Esophagus muscularis mucosa (tissue), 4 donors: ENCODE data around the gene CLDN9. TPM values are rescaled to one million over a fixed set of nuclear protein-coding genes. Genes with fewer than 3 reads are reported as not detected.

ENCODE experiments used
- DNase-seq: peaks from one replicate; pipeline ENCODE4 v3.0.0-alpha.2; 2017; ENCODE audit errors: extremely low spot score
- H3K27ac ChIP-seq, 4 donors: fragments of 200-600 bp; sonication (generic); replicated peaks in 1 of 4; 1 replicate in 3 of 4; 2 replicates in 1 of 4; pipeline ENCODE4 v1.5.1; 2016 to 2019; ENCODE audit warnings: mild to moderate bottlenecking in 1 of 4
- H3K27me3 ChIP-seq, 4 donors: fragments of 200-600 bp; sonication (generic); one replicate each; pipeline versions ENCODE4 v1.5.1 to v1.6.0; 2016 to 2019
- H3K36me3 ChIP-seq, 4 donors: fragments of 200-600 bp; sonication (generic); one replicate each; pipeline ENCODE4 v1.5.1; 2016 to 2019
- H3K4me1 ChIP-seq, 4 donors: fragments of 200-600 bp; sonication (generic); one replicate each; pipeline ENCODE4 v1.5.1; 2016 to 2019
- H3K4me3 ChIP-seq, 4 donors: fragments of 200-600 bp; sonication (generic); 1 replicate in 2 of 4; 2 replicates in 2 of 4; pipeline ENCODE4 v1.5.1; 2016 to 2019; ENCODE audit warnings: mild to moderate bottlenecking in 4 of 4, moderate library complexity in 1 of 4
- H3K9me3 ChIP-seq, 4 donors: fragments of 200-600 bp; sonication (generic); 1 replicate in 3 of 4; 2 replicates in 1 of 4; pipeline ENCODE4 v1.5.1; 2016 to 2019
- EP300 ChIP-seq: sonication (generic); formaldehyde crosslinking; IDR thresholded peaks from one replicate; pipeline ENCODE4 v1.6.1; 2017; ENCODE audit warnings: antibody characterized with exemption
- POLR2A ChIP-seq: fragments of 450-650 bp; IDR thresholded peaks from one replicate; pipeline ENCODE4 v1.6.1; 2017; ENCODE audit warnings: antibody characterized with exemption, moderate library complexity, mild to moderate bottlenecking, low read depth
- POLR2AphosphoS5 ChIP-seq, 2 donors: sonication (generic); formaldehyde crosslinking; IDR thresholded peaks; one replicate each; pipeline ENCODE4 v1.6.1; 2017; ENCODE audit warnings: antibody characterized with exemption in 2 of 2
- WGBS: methylation state at CpG from one replicate; pipeline ENCODE4 v1.1.5; 2018; 5-methylcytosine and 5-hydroxymethylcytosine counted together
- intact Hi-C: fragments of 100-400 bp; cut with DNase I; formaldehyde crosslinking; loops from one replicate; pipeline ENCODE4 v1.15.1; 2023
- total RNA-seq, 4 donors: library from RNA; depleted of rRNA; stranded (reverse); fragments of >200 nt; gene quantifications; one replicate each; pipeline versions ENCODE4 v1.1.0 to v1.2.1, GENCODE V29; 2016
- TF ChIP-seq, protein P1 (sequence below), 3 experiments: fragments of 200-600 bp in 2 of 3; fragments of 450-650 bp in 1 of 3; sonication (generic) in 2 of 3; IDR thresholded peaks; one replicate each; pipeline ENCODE4 v1.5.1; 2017 to 2019; ENCODE audit warnings: antibody characterized with exemption in 3 of 3, mild to moderate bottlenecking in 2 of 3, moderate library complexity in 1 of 3

CLDN9 gene
- total RNA-seq, 4 donors from 2014 or later, result 0.17 to 0.42 (median 0.32) TPM; not detected in 1

DNA sequence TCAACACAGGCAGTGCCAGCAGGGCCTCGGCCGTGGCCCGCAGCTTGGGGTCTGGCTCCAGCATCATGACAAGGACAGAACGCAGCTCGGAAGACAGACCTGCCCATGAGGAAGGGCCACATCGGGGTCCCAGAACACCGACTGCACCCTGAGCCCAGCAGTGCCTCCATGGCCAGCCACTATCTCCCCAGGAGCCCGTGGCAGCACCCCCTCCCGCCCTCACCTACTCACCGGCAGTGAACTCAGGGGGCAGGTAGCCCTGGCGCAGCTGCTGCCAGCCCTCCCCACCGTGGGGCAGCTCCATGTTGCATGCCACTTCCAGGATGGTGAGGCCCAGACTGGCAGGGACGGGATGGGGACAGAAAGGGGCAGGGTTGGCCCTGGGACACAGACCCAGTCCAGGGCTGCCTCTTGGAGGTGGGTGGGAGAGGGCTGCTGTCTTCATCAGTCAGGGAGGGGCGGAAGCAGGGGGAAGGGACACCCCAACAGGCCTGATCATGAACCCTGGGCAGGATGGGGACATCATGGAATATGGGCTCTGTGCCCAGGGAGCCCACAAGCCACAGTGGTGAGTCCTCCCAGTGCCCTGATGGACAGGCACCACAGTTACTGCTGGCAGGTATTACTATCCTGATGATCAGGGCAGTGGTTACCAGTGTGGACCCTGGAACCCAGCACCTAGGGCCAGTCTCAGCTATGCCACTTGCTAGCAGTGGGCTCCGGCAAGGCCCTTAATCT lies 38.2 kb upstream of the CLDN9 start:
- Histone ChIP-seq H3K27ac (no peak overlapping the region), H3K9me3 (no peaks in the 10 kb centered on the region), H3K27me3 (peaks cover 0 to 46% (median 2%) of the 10 kb centered on the region in 4 donors), H3K36me3 (no peaks in the 10 kb centered on the region), H3K4me3 (no peak overlapping the region), H3K4me1 (peaks cover 10 to 14% (median 13%) of the 10 kb centered on the region in 4 donors)
- WGBS, result 90% methylated on average over 10 of the region's 15 CpGs
- TF ChIP-seq EP300 (no peak), POLR2AphosphoS5 (IDR thresholded peaks at IDR 0.05) (no peak), POLR2A (no peak)
- TF ChIP-seq, protein P1, sequence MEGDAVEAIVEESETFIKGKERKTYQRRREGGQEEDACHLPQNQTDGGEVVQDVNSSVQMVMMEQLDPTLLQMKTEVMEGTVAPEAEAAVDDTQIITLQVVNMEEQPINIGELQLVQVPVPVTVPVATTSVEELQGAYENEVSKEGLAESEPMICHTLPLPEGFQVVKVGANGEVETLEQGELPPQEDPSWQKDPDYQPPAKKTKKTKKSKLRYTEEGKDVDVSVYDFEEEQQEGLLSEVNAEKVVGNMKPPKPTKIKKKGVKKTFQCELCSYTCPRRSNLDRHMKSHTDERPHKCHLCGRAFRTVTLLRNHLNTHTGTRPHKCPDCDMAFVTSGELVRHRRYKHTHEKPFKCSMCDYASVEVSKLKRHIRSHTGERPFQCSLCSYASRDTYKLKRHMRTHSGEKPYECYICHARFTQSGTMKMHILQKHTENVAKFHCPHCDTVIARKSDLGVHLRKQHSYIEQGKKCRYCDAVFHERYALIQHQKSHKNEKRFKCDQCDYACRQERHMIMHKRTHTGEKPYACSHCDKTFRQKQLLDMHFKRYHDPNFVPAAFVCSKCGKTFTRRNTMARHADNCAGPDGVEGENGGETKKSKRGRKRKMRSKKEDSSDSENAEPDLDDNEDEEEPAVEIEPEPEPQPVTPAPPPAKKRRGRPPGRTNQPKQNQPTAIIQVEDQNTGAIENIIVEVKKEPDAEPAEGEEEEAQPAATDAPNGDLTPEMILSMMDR (IDR thresholded peaks at IDR 0.05), result no peak
- intact Hi-C loops, result no loop called here
- no peak for DNase-seq

DNA sequence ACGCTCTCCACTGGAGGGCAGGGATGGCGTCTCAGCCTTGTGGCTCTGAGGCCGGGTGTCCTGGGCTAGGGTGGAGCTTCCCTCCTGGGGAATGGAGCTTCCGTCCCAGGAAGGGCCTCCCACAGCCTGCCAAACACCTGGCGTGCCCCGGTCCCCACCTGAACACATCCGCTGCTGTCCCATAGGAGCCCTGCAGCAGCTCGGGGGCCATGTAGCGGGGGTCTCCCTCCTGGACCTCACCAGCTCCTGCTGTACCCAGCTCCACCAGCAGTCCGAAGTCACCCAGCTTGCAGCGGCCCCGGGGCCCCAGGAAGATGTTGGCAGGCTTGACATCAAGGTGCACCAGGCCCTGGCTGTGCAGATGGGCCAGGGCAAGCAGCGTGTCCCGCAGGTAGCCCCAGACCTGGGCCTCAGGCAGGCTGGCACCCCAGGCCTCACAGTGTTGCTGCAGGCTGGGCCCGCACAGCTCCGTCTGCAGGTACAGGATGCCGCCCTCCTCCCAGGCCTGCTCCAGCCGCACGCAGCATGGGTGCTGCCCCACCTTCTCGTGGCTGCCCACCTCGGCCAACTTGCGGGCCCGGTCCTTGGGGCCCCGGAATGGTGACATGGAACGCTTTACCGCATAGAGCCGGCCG lies 37.4 kb upstream of the CLDN9 start:
- no peak for TF ChIP-seq POLR2A
- TF ChIP-seq POLR2AphosphoS5 (IDR thresholded peaks at IDR 0.05), result no peak
- TF ChIP-seq EP300, result no peak
- TF ChIP-seq, protein P1 (IDR thresholded peaks at IDR 0.05), result no peak
- Histone ChIP-seq H3K27ac (no peak overlapping the region), H3K4me1 (peaks cover 10 to 14% (median 13%) of the 10 kb centered on the region in 4 donors), H3K27me3 (peaks cover 0 to 54% (median 4%) of the 10 kb centered on the region in 4 donors), H3K9me3 (no peaks in the 10 kb centered on the region), H3K4me3 (no peak overlapping the region), H3K36me3 (no peaks in the 10 kb centered on the region)
- DNase-seq, result no peak
- intact Hi-C loops, result no loop called here
- 97% methylated on average over 5 of the region's 28 CpGs for WGBS

DNA sequence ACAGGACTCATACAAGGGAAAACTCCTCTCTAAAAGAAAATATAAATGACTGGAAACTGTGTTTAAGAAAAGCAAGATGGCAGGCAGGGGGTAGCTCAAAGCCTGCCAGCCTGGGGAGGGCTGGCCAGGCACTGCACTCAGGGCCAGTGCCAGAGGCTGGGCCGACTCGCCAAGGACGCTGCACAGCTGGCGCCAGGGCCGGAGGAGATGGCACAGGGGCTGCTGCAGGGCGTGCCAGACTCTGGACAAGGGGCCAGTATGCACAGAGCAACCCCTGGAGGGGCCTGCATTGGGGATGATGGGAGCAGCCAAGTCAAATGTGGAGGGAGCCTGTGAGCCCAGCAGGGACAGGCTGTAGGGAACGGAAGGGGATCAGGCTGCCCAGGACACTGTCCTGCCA lies 36.5 kb upstream of the CLDN9 start:
- intact Hi-C loops, result no loop called here
- Histone ChIP-seq H3K27ac (no peak overlapping the region), H3K36me3 (no peaks in the 10 kb centered on the region), H3K4me1 (peaks cover 12 to 16% (median 16%) of the 10 kb centered on the region in 4 donors), H3K27me3 (peaks cover 0 to 54% (median 4%) of the 10 kb centered on the region in 4 donors), H3K4me3 (no peak overlapping the region), H3K9me3 (no peaks in the 10 kb centered on the region)
- DNase-seq, result no peak
- WGBS, result 97% methylated on average over 7 of the region's 7 CpGs
- TF ChIP-seq POLR2AphosphoS5 (IDR thresholded peaks at IDR 0.05) (no peak), EP300 (no peak)

DNA sequence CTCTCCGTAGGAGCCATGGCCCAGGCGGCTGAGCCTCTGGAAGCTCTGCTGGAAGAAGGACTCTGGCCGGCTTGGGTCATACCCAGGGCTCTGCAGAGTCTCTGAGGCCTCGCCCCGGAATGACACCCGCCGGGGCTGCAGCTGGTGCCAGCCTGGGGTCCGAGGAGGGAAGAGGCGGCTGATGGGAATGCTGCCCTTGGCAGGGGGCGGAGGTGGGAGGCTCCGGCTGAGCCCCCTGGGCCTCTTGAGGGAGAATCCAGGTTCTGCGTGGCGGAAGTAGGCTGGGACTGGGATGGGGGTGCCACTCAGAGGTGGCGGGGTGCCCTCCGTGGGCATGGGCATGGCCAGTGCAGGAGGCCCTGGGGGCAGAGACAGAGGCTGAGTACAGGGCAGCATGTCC lies 36.0 kb upstream of the CLDN9 start:
- no peak for DNase-seq

DNA sequence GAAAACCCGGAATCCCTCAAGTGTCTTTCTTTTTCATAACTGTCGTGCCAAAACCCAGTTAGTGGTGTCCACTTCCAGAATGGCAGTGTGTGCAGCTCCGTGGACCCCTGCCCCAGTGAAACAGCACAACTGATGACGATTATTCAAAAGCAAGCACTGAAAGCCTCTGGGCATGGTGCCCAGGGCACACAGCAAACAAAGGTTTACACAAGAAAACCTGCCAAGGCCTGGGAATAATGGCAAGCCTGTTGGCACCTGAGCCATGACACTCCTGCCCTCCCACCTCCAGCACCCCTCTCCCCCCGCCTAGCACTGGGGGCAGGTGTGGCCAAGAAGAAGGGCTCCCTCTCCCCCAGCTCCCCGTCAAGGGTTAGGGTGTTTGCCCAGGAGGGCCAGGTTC lies 35.3 kb upstream of the CLDN9 start:
- peaks cover 0 to 54% (median 4%) of the 10 kb centered on the region in 4 donors for H3K27me3 ChIP-seq
- no peaks in the 10 kb centered on the region for H3K9me3 ChIP-seq
- no peak overlapping the region for H3K4me3 ChIP-seq
- DNase-seq, result no peak
- H3K27ac ChIP-seq, result no peak overlapping the region
- no peaks in the 10 kb centered on the region for H3K36me3 ChIP-seq
- peaks cover 14 to 22% (median 18%) of the 10 kb centered on the region in 4 donors for H3K4me1 ChIP-seq
- 88% methylated on average over 6 of the region's 6 CpGs for WGBS
- TF ChIP-seq POLR2A (no peak), POLR2AphosphoS5 (IDR thresholded peaks at IDR 0.05) (no peak), EP300 (no peak)
- TF ChIP-seq, protein P1 (IDR thresholded peaks at IDR 0.05), result no peak
- intact Hi-C loops, result no loop called here

More for the DNA sequence above, 36.0 kb upstream of the CLDN9 start:
- Histone ChIP-seq H3K27ac (no peak overlapping the region), H3K36me3 (no peaks in the 10 kb centered on the region), H3K9me3 (no peaks in the 10 kb centered on the region), H3K27me3 (peaks cover 0 to 54% (median 4%) of the 10 kb centered on the region in 4 donors), H3K4me3 (no peak overlapping the region), H3K4me1 (peaks cover 14 to 21% (median 18%) of the 10 kb centered on the region in 4 donors)
- 94% methylated on average over 9 of the region's 15 CpGs for WGBS
- intact Hi-C loops, result no loop called here
- TF ChIP-seq EP300 (no peak), POLR2A (no peak), POLR2AphosphoS5 (IDR thresholded peaks at IDR 0.05) (no peak)
- TF ChIP-seq, protein P1 (IDR thresholded peaks at IDR 0.05), result no peak
